Left cardiac atrium (tissue), 4 donors: ENCODE measurements around the gene HPCA. TPM values are rescaled to one million over a fixed set of nuclear protein-coding genes. Genes with fewer than 3 reads are reported as not detected.

Source experiments
- ATAC-seq, 2 donors: fragments of 200-7000 bp; cut with Tn5 transposase; one replicate each; pipeline ENCODE4 v1.9.1; 2020; ENCODE audit warnings: mild to moderate bottlenecking in 2 of 2, moderate library complexity in 2 of 2
- DNase-seq: peaks from one replicate; pipeline ENCODE4 v3.0.0-alpha.2; 2020
- intact Hi-C, 2 donors: fragments of 100-400 bp; cut with DNase I; formaldehyde crosslinking; loops; one replicate each; pipeline versions ENCODE4 v1.14.1 to v1.15.1; 2022 to 2023
- total RNA-seq, 2 donors: library from RNA; stranded (reverse); fragmentation: NEBNext Ultra II Directional; extraction: Animal tissue kit (Norgen Biotek cat#: 25700); gene quantifications; one replicate each; pipeline ENCODE4 v1.2.1, GENCODE V29; 2021
- donor health status: DM: no; HTN: yes; CAD: no.
- donor health status: DM: no; HTN: yes; CAD: no; lungs with severe emphysema.
- donor health status: DM: yes; HTN: yes; CAD: no.
- donor health status: Dilated cardiomyopathy.

Gene HPCA
- total RNA-seq, 2 donors from 2014 or later = not detected

- ATAC-seq (no peak), DNase-seq (no peak)
- intact Hi-C loops = no loop called here
Observed at GRCh38 chr1:32885676-32886003, 651 bp upstream of the HPCA start.

DNA sequence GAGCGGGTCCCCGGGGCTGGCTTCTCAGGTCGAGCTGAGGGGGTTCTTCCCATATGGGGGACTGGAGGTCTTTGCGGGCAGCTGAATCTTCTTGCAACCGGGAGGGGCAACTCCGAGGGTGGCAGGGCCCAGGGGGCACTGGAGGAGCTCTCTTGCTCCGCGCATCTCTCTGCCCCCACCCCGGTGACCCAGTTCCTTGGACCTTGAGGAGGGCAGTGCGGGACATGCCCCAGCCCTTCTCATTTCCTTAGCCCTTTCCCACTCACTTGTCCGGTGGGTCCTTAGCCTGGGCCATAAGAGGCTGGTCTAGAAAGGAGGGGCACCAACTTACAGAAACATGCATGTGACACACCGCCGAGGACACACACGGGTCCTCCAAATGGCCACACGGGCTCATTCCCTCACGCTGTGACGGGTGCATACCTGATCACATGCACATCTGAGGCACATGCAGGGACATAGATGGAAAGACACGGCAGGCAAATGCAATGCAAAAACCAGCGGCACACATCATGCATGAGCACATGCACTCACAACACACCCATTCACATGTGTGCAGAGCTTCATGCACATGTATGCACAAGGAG, 630 bp downstream of the HPCA start:
- ATAC-seq = no peak
- DNase-seq = no peak
- intact Hi-C loops = no loop called here

GRCh38 chr1:32887623-32888022, 1.3 kb downstream of the HPCA start:
- DNase-seq = no peak
- ATAC-seq = no peak
- intact Hi-C loops = no loop called here

DNA sequence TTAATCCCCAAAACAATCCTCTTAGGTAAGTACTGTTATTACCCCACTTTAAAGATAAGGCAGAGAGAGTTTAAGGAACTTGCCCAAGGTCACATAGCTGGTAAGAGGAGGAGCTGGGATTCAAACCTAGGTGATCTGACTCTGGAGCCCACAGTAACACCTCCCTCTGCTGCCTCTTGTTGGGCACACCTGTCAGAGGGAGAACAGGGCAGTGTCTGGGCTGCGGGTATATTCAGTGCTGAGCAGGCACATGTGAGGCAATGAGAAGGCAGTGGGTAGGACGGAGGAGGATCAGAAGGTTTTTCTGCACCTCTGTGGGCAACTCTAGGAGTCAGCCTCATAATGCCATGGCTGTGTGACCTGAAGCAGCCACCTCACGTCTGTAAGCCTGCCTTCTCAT, 1.8 kb downstream of the HPCA start:
- intact Hi-C loops = no loop called here
- no peak for ATAC-seq
- DNase-seq = no peak

DNA sequence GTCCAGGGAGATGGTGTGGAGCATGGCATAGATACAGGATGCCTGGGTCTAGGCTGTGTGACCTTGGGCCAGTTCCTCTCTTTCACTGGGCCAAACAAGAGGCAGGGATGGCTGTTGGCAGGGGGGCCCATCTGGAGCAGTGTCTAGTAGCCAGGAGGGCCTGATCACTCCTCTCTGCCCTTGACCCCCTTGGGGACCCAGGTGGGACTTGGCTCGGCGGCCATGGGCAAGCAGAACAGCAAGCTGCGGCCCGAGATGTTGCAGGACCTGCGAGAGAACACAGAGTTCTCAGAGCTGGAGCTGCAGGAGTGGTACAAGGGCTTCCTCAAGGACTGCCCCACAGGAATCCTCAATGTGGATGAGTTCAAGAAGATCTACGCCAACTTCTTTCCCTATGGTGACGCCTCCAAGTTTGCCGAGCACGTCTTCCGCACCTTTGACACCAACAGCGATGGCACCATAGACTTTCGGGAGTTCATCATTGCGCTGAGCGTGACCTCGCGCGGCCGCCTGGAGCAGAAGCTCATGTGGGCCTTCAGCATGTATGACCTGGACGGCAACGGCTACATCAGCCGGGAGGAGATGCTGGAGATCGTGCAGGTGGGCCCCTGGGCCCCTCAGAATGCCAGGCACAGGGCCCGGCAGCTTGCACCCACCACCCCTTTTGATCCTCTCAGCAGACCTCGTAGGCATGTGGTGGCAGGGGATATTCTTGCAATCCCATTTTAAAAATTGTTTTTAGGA, 2.6 kb downstream of the HPCA start:
- intact Hi-C loops = no loop called here
- DNase-seq = no peak

DNA sequence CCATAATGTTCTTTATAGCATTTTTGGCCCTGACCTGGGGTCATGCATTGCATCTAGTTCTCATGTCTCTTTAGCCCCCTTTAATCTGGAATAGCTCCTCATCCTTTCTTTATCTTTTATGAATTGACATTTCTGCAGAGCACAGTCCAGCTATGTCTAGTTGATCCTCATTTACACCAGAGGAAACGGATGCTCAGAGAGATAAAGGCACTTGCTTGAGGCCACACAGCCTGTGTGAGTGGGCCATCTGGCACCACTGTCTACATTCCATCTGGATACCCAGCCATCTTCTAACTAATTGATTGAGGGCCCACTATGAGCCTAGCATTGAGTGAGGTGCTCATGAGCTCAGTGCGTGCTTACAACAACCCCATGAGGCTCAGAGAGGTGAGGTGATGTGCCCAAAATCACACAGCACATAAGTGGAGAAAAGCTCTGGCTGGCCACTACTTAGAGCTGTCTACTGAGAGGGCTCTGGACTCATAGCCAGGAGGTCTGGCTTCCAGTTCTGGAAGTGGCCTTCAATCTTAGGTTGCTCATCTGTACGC, 3.5 kb downstream of the HPCA start:
- ATAC-seq (no peak), DNase-seq (no peak)
- intact Hi-C loops = no loop called here

More for the DNA sequence above, 2.6 kb downstream of the HPCA start:
- ATAC-seq = no peak

- intact Hi-C loops = no loop called here
- DNase-seq = no peak
- no peak for ATAC-seq
Observed at GRCh38 chr1:32890516-32891240, 4.4 kb downstream of the HPCA start.

DNA sequence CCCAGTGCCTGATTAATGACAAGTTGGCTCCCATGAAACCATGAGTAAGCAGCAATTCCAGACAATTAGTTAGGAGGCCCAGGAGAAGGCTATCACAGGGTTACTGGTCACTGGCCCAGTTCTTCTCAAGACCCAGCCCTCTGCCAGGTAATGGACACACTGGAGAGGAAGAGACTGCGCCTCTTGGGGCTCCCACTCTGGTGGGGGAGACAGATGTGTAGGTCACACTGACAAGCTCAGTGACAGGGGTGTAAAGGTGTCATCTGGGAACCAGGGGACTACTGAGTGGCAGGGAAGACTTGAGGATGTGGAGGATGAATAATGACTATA, 4.9 kb downstream of the HPCA start:
- ATAC-seq (no peak), DNase-seq (no peak)
- intact Hi-C loops = no loop called here

- intact Hi-C loops = no loop called here
- DNase-seq (no peak), ATAC-seq (no peak)
Observed at GRCh38 chr1:32891630-32892029, 5.3 kb downstream of the HPCA start.

- ATAC-seq = peak; percentile 52 to 56
Observed at GRCh38 chr1:32892368-32893197, 6.3 kb downstream of the HPCA start.

DNA sequence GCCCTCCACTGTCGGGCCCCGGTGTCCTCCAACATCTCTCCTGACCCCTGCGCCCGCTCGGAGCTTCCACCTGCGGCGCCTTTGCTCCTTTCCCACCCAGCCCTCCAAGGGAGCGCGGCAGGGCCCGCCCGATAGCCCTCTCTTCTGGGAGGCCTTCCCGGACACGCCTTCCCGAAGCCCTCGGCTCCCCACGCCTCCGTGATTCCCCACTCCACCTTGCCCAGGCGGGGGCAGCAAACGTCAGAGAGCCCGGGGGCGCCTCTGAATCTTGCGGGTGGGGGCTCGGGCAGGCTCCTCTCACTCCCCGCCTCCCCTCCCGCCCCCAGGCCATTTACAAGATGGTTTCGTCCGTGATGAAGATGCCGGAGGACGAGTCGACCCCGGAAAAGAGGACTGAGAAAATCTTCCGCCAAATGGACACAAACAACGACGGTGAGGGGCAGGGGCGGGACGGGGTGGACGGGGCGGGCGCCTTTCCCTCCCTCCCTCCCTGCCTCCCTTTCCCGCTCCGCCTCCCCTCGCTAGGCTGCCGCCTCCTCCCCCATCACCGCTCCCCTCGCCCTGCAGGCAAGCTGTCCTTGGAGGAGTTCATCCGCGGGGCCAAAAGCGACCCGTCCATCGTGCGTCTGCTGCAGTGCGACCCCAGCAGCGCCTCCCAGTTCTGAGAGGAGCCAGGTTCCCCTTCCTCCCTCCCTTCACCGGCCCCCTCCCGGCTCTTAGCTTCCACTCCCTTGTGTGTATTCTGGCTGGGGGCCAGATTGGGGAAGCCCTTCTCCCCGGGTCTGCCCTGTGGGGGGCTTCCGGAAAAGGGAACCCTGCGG, 7.1 kb downstream of the HPCA start:
- peak; percentile 73 to 75 for ATAC-seq
- peak; percentile 46 for DNase-seq
- intact Hi-C loops = no loop called here

More at GRCh38 chr1:32892368-32893197, 6.3 kb downstream of the HPCA start:
- no peak for DNase-seq
- intact Hi-C loops = no loop called here

- ATAC-seq (no peak), DNase-seq (no peak)
- intact Hi-C loops = no loop called here
Observed at GRCh38 chr1:32894019-32894600, 7.8 kb downstream of the HPCA start.

- intact Hi-C loops = no loop called here
- ATAC-seq = no peak
- no peak for DNase-seq
Observed at GRCh38 chr1:32894681-32895080, 8.4 kb downstream of the HPCA start.

DNA sequence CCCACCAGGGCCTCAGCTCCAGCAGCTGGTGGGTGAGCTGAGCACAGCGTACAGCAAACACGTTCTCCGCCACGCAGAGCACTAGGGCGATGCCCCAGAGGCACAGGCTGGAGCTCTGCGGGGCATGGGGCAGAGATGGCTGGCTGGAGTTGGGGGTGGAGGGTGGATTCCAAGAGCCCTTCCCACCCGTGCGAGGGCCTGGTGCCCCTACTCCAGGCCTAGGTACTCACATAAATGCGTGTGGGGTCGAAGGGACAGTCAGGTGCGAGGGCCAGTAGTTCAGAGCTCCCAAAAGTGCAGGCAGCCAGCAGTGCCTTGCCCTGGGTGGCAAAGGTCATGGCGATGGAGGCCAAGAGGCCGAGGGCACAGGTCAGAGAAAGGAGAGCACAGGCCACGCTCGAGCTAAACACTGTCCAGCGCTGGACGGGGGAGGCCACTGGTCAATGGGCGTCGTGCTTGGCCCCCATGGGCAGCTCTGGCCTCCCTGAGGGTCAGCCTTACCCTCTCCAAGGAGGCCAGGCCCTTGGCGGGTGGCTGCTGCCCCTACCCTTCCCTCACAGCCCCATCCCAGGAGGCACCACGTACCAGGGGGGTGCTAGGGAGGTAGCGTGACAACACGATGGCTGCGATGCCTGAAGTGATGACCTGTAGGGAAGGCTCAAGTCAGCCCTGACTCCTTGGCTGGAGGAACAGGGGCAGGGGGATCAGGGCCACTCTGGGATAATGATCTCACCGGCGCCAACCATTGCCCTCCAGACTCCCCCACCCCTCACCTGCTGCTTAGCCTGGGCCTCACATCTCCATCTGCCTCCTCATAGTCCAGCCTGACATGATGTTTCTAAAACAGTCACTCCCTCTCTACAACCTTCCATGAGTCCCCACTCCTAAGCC, 9.3 kb downstream of the HPCA start:
- ATAC-seq = no peak
- intact Hi-C loops = no loop called here
- DNase-seq = no peak

DNA sequence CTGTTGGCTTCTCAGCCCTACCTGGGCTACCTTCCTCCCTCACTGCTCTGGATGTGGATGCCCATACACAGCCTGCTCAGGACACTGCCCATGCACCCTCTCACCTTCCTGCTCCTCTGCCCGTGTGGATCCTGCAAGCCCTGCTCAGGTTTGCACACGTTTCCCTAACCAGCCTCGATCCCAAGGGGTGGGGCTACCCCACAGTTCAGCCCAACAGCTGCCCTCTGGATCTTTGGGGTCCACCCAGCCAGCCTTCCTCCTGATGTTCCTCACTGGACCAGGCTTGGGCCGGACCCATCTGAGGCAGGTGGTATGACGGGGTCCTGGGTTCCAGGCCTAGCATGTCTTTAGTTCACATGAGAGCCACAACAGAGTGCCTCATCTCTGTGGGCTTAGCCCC, 10.2 kb downstream of the HPCA start:
- DNase-seq = no peak
- intact Hi-C loops = no loop called here

GRCh38 chr1:32897082-32898049, 11.1 kb downstream of the HPCA start:
- no peak for DNase-seq
- intact Hi-C loops = no loop called here
- no peak for ATAC-seq

More for the DNA sequence above, 10.2 kb downstream of the HPCA start:
- ATAC-seq = no peak
